Endometrial microvascular endothelial cells (primary cell): Measurements from ENCODE around the gene TP63. TPM values are rescaled to one million over a fixed set of nuclear protein-coding genes. Genes with fewer than 3 reads are reported as not detected.

Source experiments
- in situ Hi-C: cut with HindIII; loops from 2 replicates; pipeline ENCODE4 v1.10.0; 2017; ENCODE audit warnings: low sequenced_read_pairs, low pct_unique_long_range_greater_than_20kb; ENCODE audit errors: inconsistent ontology term
- total RNA-seq: library from RNA; depleted of rRNA; stranded (reverse); fragments of >200 nt; gene quantifications from one replicate; pipeline ENCODE4 v1.2.3, GENCODE V29; 2015; ENCODE audit errors: inconsistent ontology term

The TP63 gene
- total RNA-seq, 1 donor from 2014 or later, result not detected

DNA sequence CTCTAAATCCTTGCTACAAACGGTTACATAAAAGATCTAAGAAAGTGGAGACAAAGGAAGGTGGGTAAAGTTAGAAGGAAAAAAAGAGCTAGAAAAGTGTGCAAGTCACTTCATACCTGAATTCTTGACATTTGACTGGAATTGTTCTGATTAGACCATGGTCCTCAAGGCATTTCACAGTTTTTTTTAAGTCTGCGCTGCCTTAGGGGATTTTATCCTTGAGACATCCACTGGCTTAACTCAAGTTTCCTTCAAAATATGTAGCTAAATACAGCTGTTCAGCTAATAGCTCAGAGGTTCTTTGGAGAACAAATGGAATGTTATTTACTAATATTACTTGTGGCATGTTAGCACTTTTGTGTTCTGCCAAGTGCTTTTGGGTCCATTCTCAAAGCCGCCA is 236.9 kb downstream of the TP63 start:
- in situ Hi-C loops, result no loop called here

DNA sequence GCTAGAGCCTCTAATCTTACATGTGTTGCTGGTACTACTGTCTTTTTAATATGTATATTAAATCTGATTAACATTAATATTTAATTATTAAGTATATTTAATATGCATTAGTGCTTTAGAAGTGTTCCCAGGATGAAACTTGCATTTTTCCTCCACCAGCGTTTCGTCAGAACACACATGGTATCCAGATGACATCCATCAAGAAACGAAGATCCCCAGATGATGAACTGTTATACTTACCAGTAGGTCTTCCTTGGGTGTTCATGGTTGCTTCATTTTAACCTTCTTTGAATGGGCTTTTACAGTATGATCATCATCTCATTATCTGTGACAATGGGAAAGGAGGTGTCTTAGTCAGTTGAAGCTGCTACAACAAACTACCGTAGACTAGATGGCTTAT is 238.0 kb downstream of the TP63 start:
- in situ Hi-C loops, result no loop called here

DNA sequence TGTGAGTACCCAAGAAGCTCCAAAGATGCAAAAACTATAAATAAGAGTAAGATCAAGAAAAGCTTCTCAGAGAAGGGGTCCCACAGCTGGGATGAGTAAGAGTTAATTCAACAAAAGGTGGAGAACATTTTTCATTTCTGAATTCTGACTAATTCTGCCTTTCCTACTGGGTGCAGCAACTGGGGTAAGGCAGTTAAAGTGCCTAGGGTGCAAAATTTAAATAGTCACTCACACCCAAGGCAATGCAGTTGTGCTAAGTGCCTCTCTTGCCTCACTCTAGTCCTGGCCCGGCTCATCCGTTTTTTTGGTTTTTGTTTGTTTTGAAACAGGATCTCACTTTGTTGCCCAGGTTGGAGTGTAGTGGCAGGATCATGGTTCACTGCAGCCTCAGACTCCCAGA is 240.2 kb downstream of the TP63 start:
- in situ Hi-C loops, result no loop called here

DNA sequence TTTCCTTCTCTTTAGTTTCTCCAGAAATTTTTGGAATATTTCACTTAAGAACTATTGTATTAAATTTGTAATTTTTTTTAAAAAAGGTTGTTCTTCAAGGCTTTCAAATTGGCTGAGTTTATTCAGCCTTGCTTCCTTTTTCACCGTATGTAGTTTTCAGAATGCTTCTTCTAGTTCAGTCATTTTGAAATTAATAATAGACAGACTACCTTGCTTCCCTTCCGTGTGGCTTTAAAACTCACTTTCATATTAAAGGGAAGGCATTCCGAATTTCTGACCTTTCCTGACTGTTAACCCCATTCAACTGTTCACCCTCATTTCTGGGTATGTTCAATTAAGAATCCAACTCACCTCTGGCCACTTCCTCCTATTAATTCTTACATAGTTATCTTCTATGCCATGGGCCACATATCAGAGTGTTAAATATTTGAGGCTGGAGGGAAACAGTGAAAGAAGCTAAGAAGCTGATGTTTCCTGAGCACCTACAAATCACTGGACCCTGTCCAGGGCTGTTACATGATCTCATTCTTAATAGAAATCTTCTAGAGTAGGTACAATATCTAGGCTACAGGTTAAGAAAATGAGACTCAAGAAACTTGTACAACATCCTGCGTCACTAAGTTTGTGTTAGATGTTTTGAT is 252.0 kb downstream of the TP63 start:
- in situ Hi-C loops, result no loop called here

DNA sequence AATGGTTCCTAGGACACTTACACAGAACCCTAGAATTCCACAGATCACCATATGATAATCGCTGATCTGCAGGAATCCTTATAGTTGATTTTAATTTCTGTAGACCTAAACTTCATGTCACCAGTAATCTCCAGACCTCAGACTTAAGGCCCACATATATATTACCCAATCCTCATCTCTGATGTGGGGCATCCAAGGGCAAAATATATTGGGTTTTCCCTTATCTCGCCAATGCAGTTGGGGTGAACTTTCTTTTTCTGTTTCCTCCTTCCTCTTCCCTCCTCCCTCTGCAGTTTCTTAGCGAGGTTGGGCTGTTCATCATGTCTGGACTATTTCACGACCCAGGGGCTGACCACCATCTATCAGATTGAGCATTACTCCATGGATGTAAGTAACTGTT is 259.3 kb downstream of the TP63 start:
- in situ Hi-C loops, result no loop called here

DNA sequence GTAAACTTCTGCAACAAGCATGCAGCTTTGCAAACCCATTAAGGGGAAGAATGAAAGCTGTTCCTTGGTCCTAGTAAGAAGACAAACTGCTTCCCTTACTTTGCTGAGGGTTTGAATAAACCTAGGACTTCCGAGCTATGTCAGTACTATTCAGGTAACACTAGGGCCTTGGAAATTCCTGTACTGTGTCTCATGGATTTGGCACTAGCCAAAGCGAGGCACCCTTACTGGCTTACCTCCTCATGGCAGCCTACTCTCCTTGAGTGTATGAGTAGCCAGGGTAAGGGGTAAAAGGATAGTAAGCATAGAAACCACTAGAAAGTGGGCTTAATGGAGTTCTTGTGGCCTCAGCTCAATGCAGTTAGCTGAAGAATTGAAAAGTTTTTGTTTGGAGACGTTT is 265.3 kb downstream of the TP63 start:
- in situ Hi-C loops, result no loop called here

DNA sequence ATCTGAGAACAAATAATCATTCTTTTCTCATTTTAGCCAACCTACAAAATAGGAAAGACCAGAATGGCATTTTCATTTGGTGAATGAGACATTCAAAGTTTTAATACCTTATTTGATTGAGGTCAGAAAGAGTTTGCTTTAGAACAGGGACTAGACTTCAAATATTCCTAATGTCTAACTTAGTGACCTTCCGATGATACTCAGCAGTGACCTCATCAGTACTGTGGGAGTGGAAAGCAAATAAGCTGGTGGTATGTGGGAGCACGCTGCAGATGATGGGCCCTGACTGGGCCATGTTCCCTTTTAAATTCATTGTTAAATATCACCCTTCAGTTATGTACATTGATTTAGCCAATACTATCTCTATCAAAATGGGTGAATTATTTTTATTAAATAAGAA is 266.2 kb downstream of the TP63 start:
- in situ Hi-C loops, result no loop called here

DNA sequence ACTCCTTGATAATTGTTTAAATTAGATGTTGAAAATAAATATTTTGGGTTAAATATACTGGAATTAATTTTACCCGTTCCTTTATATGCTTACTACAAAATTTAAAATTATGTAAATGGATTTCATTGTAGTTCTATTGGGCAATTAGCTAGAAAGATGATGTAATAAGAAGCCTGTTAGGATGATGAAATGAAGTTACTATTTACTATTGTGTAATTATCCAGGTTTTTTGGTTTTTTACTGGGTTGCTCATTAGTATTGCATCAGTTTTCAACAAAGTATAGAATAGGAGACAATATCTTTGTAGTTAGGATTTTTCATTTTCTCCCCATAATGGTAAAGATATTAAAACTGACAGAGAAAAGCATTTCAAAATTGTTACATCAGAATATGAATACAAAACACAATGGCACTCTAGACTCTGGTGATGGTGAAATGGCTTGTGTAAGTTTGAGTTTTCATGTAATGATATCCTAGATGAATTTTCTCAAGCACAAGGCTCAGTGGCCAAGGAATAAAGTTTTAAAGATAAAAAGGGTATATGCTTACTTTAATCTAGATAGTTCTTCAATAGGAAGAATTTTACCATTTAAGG is 267.5 kb downstream of the TP63 start:
- in situ Hi-C loops, result no loop called here

DNA sequence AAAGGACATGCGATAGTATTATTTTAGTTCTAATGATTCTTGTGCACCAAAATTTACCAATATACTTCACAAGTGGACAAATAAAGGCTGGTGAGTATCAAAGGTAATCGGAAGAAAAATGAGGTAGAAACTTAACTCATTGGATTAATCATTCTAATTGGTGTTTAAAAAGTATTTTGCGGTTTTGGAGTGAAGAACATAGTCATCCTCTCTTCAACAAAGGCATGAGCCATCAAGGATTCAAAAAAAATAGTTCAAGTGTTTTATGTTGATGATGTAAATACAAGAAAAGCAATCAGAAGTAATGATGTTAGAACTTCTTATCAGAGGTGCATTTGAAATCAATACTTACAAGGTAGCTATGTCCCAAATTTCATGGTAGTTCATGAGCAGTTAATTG is 268.0 kb downstream of the TP63 start:
- in situ Hi-C loops, result no loop called here

DNA sequence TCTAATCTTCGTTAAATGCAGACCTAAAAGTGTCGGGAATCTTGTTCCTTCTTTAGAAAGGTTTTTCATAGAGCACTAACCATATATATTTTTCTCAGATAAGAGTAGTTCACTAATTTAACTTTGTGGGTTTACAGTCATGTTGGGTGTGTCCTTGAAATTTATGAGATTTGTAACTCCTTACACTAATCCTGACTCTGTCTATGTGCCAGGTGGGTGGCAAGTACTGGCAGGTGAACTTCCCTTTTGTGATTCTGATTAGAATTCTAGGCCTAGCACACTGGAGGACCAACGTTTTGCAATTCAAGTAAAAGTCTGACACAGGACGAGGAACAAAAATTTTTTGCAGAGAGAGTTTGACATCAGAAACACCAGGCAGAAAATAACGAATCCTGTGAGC is 269.4 kb downstream of the TP63 start:
- in situ Hi-C loops, result no loop called here

DNA sequence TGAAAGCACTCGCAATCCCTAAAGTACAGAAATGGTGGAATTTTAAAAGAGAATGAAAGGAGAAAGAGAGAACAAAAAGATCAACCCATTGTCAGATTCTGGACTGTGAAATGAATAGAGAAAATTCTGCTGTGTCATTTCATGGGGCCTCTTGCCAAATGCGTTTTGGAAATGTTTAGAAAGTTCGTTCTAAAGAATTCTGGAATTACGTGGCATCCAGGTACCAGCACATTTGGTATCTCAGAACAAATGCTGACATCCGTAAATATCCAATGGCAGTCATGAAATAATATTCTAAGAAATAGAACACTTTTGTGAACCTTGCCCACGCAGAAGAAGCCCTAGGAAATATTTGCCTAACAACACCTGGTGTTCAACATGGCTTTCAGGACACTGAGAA is 270.3 kb downstream of the TP63 start:
- in situ Hi-C loops, result no loop called here

DNA sequence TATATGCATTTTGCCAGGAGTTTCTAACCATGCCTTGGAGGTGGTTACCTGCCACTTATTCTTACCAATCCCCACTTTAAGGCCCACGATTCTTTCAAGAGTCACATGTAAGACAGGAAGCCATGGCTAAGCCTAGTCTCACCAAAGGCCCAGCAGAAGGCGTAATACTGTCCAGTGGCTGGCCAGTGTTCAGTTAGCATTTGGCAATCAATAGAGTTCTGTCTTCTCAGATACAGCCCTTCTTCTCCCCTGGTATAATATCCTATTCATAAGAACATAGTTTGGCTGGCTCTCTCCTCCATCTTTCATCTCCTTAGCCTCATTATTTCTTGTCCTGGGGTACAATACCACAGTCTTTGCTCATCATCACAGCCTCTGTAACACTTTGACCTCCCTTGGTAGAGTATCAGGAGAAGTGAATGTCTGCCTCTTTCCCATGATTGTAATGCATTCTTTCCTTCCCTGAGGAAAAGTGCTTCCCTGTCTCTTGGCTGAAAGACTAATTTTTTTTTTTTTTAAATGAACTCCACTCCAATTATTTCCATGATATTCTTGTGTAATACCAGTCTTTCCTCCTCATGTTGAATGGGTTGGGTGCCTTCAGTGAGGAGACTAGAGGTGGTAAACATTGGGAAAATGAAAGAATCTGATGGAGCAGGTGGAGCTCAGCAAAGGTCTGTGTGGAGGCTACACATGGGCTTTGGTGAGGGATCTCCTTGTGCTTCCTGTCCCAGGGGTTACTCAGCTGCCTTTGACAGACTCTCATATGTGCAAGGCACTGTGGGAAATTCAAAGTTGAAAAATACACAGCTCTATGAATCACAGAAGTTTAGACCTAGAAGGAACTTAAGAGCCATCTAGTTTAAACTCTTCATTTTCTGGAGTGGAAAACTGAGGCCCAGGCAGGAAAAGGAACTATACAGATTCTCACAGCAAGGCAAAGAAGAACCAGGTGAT is 271.3 kb downstream of the TP63 start:
- in situ Hi-C loops, result no loop called here

DNA sequence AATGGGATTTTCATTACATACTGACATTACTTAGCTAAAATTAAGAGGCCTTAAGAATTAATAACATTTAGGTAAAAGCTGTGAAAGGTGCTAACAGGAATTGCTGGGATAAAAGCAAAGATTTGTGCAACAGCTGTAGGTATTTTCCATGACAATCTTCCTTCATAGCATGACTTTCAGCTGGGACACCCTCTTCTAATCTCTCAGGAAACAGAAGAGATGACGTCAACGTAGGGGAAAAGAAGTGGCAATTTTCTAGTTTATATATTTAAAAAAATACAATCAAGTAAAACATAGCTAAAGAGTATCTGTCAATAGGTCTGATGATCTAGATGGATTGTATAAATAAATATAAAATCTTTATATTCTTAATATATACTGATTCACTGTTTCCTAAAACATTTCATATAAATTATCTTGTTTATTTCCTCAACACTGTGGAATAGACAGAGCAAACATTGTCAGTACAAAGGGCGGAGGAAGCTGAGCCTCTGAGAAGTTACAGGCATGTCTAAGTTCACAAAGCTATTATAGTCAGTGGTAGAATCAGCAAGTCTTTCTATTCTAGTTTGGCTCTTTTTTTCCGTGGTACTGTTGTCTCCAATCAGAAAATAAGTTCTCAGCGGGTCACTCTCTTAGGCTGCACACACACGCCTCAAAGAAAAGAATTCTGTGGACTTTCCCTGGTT is 272.5 kb downstream of the TP63 start:
- in situ Hi-C loops, result no loop called here

DNA sequence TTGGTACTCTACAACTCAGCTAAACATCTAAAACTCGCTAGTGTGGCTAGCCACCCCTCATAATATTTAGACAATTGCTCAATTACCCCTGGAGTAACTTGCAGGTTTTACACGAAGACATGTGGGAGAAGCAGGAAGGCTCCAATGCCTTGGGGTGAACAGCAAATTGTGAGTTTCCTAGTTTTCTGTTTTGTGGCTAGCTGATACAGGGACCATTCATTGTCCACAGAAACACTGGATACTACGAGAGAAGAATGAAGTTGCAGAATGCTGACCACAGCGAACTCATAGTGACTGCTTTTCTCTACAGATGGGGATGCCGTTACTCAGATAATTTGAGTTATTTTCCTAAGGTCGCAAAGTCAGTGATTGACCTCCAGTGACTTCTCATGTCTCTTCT is 276.6 kb downstream of the TP63 start:
- in situ Hi-C loops, result no loop called here

DNA sequence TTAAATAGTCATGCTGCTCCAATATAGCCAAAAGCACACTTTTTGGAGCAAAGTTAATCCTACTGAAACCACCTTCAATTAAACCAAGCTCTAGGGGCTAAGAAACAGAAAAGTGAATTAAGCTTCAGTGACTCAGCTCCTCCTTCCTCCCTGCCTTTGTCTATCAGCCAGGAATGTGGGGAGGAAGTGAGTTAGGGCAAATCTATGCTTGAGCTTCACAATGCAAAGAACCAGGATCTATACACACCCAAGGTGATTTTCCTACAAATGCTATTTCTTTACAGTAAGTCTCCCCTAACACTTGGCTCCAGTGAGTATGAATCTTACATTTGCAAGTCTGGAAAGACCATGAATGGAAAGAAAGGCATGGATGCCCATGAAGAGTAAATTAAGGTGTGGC is 277.5 kb downstream of the TP63 start:
- in situ Hi-C loops, result no loop called here

DNA sequence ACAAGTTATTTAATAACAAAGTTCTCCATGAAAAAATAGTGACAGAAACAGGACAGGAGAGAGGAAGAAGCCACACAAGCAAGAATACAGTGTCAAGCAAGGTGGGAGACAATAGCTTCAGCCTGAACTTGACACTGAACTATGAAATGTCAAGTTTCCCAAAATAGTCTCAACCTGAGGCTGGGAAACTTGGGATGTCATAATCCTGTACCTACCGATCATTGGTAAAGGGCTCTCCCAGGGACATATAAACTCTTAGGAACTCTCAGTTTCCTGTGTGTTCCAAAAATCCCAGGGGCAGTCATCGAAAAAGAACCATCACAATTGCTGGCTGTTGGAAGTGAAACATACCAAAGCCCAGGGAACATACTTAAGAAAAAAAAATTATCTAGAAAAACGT is 277.9 kb downstream of the TP63 start:
- in situ Hi-C loops, result no loop called here

DNA sequence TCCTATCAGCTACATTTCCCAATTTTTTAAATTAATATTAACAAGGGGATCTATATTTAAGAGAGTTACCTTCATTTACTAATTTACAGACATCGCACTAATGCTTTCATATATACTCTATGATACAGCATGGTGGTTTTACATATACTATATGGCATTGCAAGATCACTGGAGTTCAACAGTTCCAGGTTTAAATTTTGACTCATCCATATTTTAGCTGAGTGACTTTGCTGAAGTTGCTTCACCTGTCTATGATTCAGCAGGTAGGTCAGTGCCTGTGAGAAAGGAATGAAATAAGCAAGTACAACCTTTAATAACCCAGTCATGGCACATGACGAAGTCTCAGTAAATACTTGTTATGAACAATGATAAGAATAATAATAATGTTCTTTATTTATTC is 278.4 kb downstream of the TP63 start:
- in situ Hi-C loops, result no loop called here

DNA sequence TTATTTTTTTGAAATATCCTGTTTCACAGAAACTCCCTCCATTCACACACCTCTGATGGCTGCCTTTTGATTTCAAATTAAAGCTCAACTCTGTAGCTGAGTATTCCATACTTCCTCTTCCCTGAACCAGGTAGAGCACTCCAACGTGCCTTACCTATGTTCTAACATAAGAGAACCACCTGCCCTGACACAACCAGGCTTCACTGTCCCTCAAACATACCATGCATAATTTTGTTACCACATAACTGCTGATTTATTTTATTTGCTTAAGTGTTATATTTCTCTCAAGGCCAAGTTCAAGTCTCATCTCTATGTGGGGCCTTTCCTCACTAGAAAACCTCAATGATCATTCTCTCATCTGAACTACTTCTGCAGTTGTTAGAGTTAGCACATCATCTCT is 279.8 kb downstream of the TP63 start:
- in situ Hi-C loops, result no loop called here

DNA sequence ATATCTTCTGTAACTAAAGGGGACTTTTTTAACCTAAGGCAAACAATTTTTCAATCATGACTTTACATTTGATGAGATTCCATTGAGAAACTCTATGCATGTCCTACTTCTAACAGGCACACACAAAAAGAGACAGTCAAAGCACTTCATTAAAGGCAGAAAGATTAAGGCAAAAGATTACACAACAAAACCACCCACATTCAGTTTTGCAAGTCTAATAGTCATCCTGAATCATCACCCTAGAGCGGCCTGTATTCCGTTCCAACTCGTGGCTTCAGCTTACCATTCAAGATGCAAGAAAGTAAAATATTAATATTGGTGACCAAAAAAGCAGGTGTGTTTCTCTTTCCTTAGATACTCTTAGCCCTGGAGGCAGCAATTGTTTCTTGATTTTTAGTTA is 283.6 kb downstream of the TP63 start:
- in situ Hi-C loops, result no loop called here

DNA sequence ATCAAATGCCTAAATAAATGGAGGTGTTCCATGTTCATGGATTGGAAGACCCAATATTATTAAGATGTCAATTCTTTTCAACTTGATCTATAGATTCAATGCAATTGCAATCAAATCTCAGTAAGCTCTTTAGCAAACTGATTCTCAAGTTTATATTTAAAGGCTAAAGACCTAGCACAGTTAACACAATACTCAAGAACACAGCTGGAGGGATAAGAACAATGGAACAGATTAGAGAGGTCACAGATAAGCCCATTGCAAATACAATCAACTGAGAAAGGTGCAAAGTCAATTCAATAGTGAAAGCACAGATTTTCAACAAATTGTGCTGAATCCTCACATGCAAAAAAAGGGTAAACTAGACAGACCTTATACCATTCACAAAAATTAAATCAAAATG is 290.6 kb downstream of the TP63 start:
- in situ Hi-C loops, result no loop called here
